HEK293 (cell line): ENCODE measurements around the gene PARD3.

Experiments
- CTCF ChIA-PET: fragments of 350-600 bp; formaldehyde crosslinking; extraction: SDS; loops from one replicate; lab custom pipeline; 2021; ENCODE audit warnings: antibody characterized with exemption; lab: Yijun Ruan, JAX
- POLR2A ChIA-PET: fragments of 300-600 bp; formaldehyde crosslinking; extraction: SDS; loops from one replicate; lab custom pipeline; 2020; ENCODE audit warnings: antibody characterized with exemption, inconsistent platforms; lab: Yijun Ruan, JAX
- H3K27ac ChIP-seq: fragments of 200-500 bp; sonication (Bioruptor generic); 2 replicates; pipeline ENCODE4 v1.5.1; 2014; ENCODE audit warnings: low read depth, low read length, control low read depth, inconsistent platforms; ENCODE audit errors: extremely low read depth
- H3K36me3 ChIP-seq, 2 experiments: fragments of 200-500 bp in 1 of 2; sonication (Bioruptor generic) in 1 of 2; 1 replicate in 1 of 2; 2 replicates in 1 of 2; pipeline ENCODE4 v1.5.1; 2014 to 2017; ENCODE audit warnings: inconsistent platforms in 2 of 2, low read length in 2 of 2; ENCODE audit not compliant: control insufficient read depth in 2 of 2, insufficient read depth in 1 of 2
- H3K4me1 ChIP-seq: fragments of 200-500 bp; sonication (Bioruptor generic); 2 replicates; pipeline ENCODE4 v1.5.1; 2014; ENCODE audit warnings: mild to moderate bottlenecking, low read length, inconsistent platforms; ENCODE audit not compliant: control insufficient read depth, insufficient read depth
- H3K4me3 ChIP-seq: 2 replicates; pipeline ENCODE4 v1.5.1; 2011; ENCODE audit warnings: low read depth, mild to moderate bottlenecking, control low read depth, low read length, moderate library complexity
- H3K9me3 ChIP-seq: fragments of 200-500 bp; sonication (Bioruptor generic); 2 replicates; pipeline ENCODE4 v1.5.1; 2014; ENCODE audit warnings: low read depth, low read length, inconsistent platforms; ENCODE audit not compliant: control insufficient read depth, insufficient read depth
- KLF16 ChIP-seq: fragments of 450-650 bp; formaldehyde crosslinking; IDR thresholded peaks from 2 replicates; pipeline ENCODE4 v1.5.1; 2017; ENCODE audit warnings: missing biosample characterization, missing genetic modification characterization
- RBAK ChIP-seq: fragments of 450-650 bp; formaldehyde crosslinking; IDR thresholded peaks from 2 replicates; pipeline ENCODE4 v1.5.1; 2016; ENCODE audit warnings: missing biosample characterization, missing genetic modification characterization
- SCRT2 ChIP-seq: fragments of 450-650 bp; formaldehyde crosslinking; IDR thresholded peaks from 2 replicates; pipeline ENCODE4 v1.5.1; 2016; ENCODE audit warnings: missing biosample characterization, missing genetic modification characterization
- ZBTB17 ChIP-seq: fragments of 450-650 bp; formaldehyde crosslinking; IDR thresholded peaks from 2 replicates; pipeline ENCODE4 v1.5.1; 2016; ENCODE audit warnings: missing biosample characterization, missing genetic modification characterization
- ZFP69B ChIP-seq: fragments of 450-650 bp; formaldehyde crosslinking; IDR thresholded peaks from 2 replicates; pipeline ENCODE4 v1.5.1; 2016; ENCODE audit warnings: missing biosample characterization, missing genetic modification characterization
- ZNF121 ChIP-seq: fragments of 450-650 bp; formaldehyde crosslinking; IDR thresholded peaks from 2 replicates; pipeline ENCODE4 v1.5.1; 2016; ENCODE audit warnings: missing biosample characterization, missing genetic modification characterization
- ZNF2 ChIP-seq: fragments of 450-650 bp; formaldehyde crosslinking; IDR thresholded peaks from 2 replicates; pipeline ENCODE4 v1.5.1; 2016; ENCODE audit warnings: missing biosample characterization, missing genetic modification characterization
- ZNF354C ChIP-seq: fragments of 450-650 bp; formaldehyde crosslinking; IDR thresholded peaks from 2 replicates; pipeline ENCODE4 v1.5.1; 2016; ENCODE audit warnings: missing biosample characterization, missing genetic modification characterization, low read depth, borderline replicate concordance
- ZNF654 ChIP-seq: fragments of 450-650 bp; formaldehyde crosslinking; IDR thresholded peaks from 2 replicates; pipeline ENCODE4 v1.5.1; 2016; ENCODE audit warnings: low read depth, missing biosample characterization, missing genetic modification characterization
- TF ChIP-seq, protein P1 (sequence below): fragments of 450-650 bp; formaldehyde crosslinking; IDR thresholded peaks from 2 replicates; pipeline ENCODE4; 2016; ENCODE audit warnings: missing biosample characterization, missing genetic modification characterization
- TF ChIP-seq, protein P2 (sequence below): fragments of 450-650 bp; formaldehyde crosslinking; IDR thresholded peaks from 2 replicates; pipeline ENCODE4 v1.5.1; 2017; ENCODE audit warnings: missing biosample characterization, missing genetic modification characterization
- TF ChIP-seq, protein P3 (sequence below): fragments of 450-650 bp; formaldehyde crosslinking; IDR thresholded peaks from 2 replicates; pipeline ENCODE4 v1.5.1; 2016; ENCODE audit warnings: missing biosample characterization, missing genetic modification characterization
- TF ChIP-seq, protein P4 (sequence below): fragments of 450-650 bp; formaldehyde crosslinking; IDR thresholded peaks from 2 replicates; pipeline ENCODE4 v1.5.1; 2016; ENCODE audit warnings: missing biosample characterization, missing genetic modification characterization

PARD3 gene

DNA sequence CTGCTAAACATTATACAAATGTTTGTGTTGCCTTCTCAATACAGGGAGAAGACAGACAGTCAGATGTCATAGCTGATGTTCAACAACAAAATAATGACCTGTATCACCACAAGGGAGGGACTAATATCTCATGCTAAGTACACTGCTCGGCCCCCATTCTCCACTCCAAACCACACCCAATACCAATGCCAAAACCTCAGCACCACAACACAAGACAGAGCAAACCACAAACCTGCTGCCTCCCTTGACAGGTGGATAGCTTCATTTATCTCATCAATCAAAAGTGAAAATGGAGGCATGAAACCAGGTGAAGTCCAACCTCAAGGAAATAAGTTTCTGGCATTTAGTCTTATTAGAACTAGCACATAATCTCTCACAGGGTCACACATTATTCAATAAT is 109.5 kb downstream of the PARD3 start:
- Histone ChIP-seq H3K4me1 (peaks cover 26% of the 10 kb centered on the region), H3K4me3 (no peak overlapping the region), H3K27ac (no peak overlapping the region), H3K36me3 (no peaks in the 10 kb centered on the region), H3K9me3 (no peaks in the 10 kb centered on the region)
- POLR2A ChIA-PET = interaction anchor here (0.7 kb wide), 1 partner anchor 118 kb away, joined by 3 read pairs; no protein-coding TSS in a partner anchor
- TF ChIP-seq, protein P1, sequence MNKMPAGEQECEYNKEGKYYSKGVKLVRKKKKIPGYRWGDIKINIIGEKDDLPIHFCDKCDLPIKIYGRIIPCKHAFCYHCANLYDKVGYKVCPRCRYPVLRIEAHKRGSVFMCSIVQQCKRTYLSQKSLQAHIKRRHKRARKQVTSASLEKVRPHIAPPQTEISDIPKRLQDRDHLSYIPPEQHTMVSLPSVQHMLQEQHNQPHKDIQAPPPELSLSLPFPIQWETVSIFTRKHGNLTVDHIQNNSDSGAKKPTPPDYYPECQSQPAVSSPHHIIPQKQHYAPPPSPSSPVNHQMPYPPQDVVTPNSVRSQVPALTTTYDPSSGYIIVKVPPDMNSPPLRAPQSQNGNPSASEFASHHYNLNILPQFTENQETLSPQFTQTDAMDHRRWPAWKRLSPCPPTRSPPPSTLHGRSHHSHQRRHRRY (tag by site-specific recombination) = no peak
- TF ChIP-seq SCRT2 (tag by site-specific recombination) (peak; percentile 39; the same call in 1 of the 2 replicates), ZFP69B (no peak)
- CTCF ChIA-PET = interaction anchor here (0.7 kb wide), 1 partner anchor 86 kb away, joined by 5 read pairs; no protein-coding TSS in a partner anchor

DNA sequence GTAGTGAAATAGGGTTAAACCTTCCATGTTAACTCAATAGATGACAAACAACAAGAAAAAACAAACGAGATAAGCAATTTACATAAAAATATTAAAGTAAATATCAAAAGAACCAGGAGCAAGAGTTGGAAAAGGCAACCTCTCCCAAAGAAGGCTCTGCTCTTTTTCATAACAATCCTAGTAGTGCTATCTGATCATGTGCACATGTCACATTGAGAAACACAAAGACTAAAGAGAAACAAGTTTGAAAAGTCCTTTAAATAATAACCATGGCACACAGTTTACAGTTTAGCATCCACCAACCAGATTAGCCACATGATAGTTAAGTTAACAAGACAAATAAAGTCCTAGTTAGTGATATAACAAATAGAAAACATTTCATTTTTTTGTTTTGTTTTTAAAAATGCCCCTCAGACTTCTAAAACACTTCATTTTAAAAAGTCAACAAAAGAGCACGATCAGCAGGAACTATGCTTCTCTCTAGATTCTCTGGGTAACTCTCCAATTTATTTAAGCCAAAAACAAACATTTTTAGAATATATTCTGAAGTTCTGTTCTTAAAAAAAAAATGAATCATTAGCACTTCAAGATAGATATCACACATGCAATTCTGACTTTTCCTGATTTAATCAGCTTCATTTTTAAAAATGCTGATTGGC is 110.4 kb downstream of the PARD3 start:
- CTCF ChIA-PET = no interaction called here
- Histone ChIP-seq H3K27ac (no peak overlapping the region), H3K4me1 (peaks cover 29% of the 10 kb centered on the region), H3K4me3 (no peak overlapping the region), H3K36me3 (no peaks in the 10 kb centered on the region), H3K9me3 (no peaks in the 10 kb centered on the region)
- POLR2A ChIA-PET = no interaction called here
- TF ChIP-seq ZNF2 (tag by site-specific recombination) = no peak
- TF ChIP-seq, protein P2, sequence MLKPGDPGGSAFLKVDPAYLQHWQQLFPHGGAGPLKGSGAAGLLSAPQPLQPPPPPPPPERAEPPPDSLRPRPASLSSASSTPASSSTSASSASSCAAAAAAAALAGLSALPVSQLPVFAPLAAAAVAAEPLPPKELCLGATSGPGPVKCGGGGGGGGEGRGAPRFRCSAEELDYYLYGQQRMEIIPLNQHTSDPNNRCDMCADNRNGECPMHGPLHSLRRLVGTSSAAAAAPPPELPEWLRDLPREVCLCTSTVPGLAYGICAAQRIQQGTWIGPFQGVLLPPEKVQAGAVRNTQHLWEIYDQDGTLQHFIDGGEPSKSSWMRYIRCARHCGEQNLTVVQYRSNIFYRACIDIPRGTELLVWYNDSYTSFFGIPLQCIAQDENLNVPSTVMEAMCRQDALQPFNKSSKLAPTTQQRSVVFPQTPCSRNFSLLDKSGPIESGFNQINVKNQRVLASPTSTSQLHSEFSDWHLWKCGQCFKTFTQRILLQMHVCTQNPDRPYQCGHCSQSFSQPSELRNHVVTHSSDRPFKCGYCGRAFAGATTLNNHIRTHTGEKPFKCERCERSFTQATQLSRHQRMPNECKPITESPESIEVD (tag by site-specific recombination) = peak; percentile 24; the same call in 1 of the 2 replicates

DNA sequence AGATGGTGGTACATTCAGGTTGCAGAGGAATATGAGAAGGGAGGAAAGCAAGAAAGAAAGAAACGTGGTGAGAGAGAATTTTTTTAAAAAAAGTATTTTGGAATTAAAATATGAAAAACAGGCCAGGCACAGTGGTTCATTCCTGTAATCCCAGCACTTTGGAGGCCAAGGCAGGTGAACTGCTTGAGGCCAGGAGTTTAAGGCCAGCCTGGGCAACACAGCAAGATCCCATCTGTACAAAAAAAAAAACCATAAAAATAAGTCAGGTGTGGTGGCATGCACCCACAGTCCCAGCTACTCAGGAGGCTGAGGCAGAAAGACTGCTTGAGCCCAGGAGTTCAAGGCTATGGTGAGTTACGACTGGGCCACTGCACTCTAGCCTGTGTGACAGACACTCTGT is 112.1 kb downstream of the PARD3 start:
- no peaks in the 10 kb centered on the region for H3K9me3 ChIP-seq
- ChIA-PET CTCF (interaction anchor here (0.6 kb wide), 1 partner anchor 103 kb away, joined by 3 read pairs; no protein-coding TSS in a partner anchor), POLR2A (interaction anchor here (0.7 kb wide), 1 partner anchor 132 kb away, joined by 4 read pairs; no protein-coding TSS in a partner anchor)
- no peaks in the 10 kb centered on the region for H3K36me3 ChIP-seq
- no peak overlapping the region for H3K27ac ChIP-seq
- H3K4me3 ChIP-seq = no peak overlapping the region
- H3K4me1 ChIP-seq = peaks cover 26% of the 10 kb centered on the region
- TF ChIP-seq, protein P3, sequence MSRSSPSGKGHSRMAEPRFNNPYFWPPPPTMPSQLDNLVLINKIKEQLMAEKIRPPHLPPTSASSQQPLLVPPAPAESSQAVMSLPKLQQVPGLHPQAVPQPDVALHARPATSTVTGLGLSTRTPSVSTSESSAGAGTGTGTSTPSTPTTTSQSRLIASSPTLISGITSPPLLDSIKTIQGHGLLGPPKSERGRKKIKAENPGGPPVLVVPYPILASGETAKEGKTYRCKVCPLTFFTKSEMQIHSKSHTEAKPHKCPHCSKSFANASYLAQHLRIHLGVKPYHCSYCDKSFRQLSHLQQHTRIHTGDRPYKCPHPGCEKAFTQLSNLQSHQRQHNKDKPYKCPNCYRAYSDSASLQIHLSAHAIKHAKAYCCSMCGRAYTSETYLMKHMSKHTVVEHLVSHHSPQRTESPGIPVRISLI (tag by site-specific recombination) = 0 out of 2 replicates have a peak, but pooled peaks have one; percentile 45
- TF ChIP-seq ZNF654 (no peak), ZNF121 (peak; percentile 63; the same call in 1 of the 2 replicates), RBAK (tag by site-specific recombination) (no peak), ZNF354C (tag by site-specific recombination) (no peak)
- TF ChIP-seq, all 188 proteins: peak for 2

DNA sequence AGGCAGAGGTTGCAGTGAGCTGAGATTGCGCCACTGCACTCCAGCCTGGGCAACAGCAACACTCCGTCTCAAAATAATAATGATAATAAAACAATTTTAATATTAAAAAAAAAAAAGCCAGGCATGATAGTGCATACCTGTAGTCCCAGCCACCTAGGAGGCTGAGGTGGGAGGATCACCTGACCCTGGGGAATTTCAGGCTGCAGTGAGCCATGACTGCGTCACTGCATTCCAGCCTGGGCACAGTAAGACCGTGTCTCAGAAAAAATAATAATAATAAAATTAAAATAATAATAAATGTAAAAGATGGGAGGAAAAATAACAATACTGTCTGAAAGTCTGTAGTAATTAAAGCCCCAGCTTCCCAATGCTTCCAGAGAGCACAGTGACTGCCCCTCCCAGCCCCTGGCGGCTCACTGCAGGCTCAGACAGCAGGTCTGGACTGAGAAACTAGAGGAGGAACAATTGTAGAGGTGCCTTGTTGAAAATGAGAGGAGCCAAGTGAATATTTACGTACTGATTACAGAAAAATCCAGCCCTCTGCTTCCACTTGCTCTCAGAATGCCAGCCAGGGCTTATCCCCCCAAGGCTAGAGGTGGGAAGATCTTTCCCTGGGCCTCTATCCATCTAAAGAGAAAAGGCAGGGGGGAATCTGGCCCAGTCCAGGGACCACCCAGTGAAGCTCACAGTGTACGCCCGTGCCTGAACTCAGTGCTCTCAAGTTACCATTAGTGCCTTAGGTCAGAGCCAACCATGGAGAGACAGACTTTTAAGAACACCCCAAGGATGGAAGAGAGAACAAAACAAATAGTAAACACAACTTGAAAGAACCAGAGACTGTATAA is 112.8 kb downstream of the PARD3 start:
- H3K36me3 ChIP-seq = no peaks in the 10 kb centered on the region
- CTCF ChIA-PET = no interaction called here

More for the DNA sequence above, 112.8 kb downstream of the PARD3 start:
- Histone ChIP-seq H3K4me1 (peaks cover 20% of the 10 kb centered on the region), H3K27ac (no peak overlapping the region), H3K9me3 (no peaks in the 10 kb centered on the region), H3K4me3 (no peak overlapping the region)
- POLR2A ChIA-PET = no interaction called here
- TF ChIP-seq KLF16 (tag by site-specific recombination) = no peak
- TF ChIP-seq, protein P4, sequence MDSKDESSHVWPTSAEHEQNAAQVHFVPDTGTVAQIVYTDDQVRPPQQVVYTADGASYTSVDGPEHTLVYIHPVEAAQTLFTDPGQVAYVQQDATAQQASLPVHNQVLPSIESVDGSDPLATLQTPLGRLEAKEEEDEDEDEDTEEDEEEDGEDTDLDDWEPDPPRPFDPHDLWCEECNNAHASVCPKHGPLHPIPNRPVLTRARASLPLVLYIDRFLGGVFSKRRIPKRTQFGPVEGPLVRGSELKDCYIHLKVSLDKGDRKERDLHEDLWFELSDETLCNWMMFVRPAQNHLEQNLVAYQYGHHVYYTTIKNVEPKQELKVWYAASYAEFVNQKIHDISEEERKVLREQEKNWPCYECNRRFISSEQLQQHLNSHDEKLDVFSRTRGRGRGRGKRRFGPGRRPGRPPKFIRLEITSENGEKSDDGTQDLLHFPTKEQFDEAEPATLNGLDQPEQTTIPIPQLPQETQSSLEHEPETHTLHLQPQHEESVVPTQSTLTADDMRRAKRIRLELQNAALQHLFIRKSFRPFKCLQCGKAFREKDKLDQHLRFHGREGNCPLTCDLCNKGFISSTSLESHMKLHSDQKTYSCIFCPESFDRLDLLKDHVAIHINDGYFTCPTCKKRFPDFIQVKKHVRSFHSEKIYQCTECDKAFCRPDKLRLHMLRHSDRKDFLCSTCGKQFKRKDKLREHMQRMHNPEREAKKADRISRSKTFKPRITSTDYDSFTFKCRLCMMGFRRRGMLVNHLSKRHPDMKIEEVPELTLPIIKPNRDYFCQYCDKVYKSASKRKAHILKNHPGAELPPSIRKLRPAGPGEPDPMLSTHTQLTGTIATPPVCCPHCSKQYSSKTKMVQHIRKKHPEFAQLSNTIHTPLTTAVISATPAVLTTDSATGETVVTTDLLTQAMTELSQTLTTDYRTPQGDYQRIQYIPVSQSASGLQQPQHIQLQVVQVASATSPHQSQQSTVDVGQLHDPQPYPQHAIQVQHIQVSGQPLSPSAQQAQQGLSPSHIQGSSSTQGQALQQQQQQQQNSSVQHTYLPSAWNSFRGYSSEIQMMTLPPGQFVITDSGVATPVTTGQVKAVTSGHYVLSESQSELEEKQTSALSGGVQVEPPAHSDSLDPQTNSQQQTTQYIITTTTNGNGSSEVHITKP = 0 out of 2 replicates have a peak, but pooled peaks have one; percentile 24
- 0 out of 2 replicates have a peak, but pooled peaks have one; percentile 26 for TF ChIP-seq ZBTB17
